Keratinocyte (primary cell): ENCODE data around the gene NCKAP5. TPM values are rescaled to one million over a fixed set of nuclear protein-coding genes. Genes with fewer than 3 reads are reported as not detected.

Experiments used
- DNase-seq: peaks from one replicate; pipeline ENCODE4 v3.0.0-alpha.2; 2011; ENCODE audit warnings: low read depth, missing footprints, low spot score
- FAIRE-seq: peaks from 2 replicates; lab custom pipeline; 2011; peaks lifted over from hg19 to GRCh38; lab: Jason Lieb, UNC
- H2AFZ ChIP-seq: 2 replicates; pipeline ENCODE4 v1.6.0; 2012; ENCODE audit warnings: low read length, control low read depth, inconsistent platforms; ENCODE audit not compliant: control insufficient read depth
- H3K27ac ChIP-seq: 2 replicates; pipeline ENCODE4 v1.5.1; 2011; ENCODE audit warnings: low read length; ENCODE audit not compliant: control insufficient read depth, insufficient read depth
- H3K27me3 ChIP-seq: 3 replicates; pipeline ENCODE4 v1.6.0; 2011; ENCODE audit warnings: low read length; ENCODE audit not compliant: control insufficient read depth, insufficient read depth; ENCODE audit errors: extremely low read depth
- H3K36me3 ChIP-seq, 2 experiments: 2 replicates in 1 of 2; 3 replicates in 1 of 2; pipeline ENCODE4 v1.5.1; 2011; ENCODE audit warnings: low read length in 2 of 2, mild to moderate bottlenecking in 1 of 2; ENCODE audit not compliant: control insufficient read depth in 2 of 2, insufficient read depth in 2 of 2; ENCODE audit errors: extremely low read depth in 1 of 2
- H3K4me1 ChIP-seq: 3 replicates; pipeline ENCODE4 v1.5.1; 2011; ENCODE audit warnings: low read length; ENCODE audit not compliant: control insufficient read depth, insufficient read depth; ENCODE audit errors: extremely low read depth
- H3K4me2 ChIP-seq: 3 replicates; pipeline ENCODE4 v1.6.0; 2011; ENCODE audit warnings: low read depth, low read length; ENCODE audit not compliant: control insufficient read depth, insufficient read depth; ENCODE audit errors: extremely low read depth
- H3K4me3 ChIP-seq, 3 experiments: fragments of 200-600 bp in 1 of 3; sonication (generic) in 1 of 3; 2 replicates in 2 of 3; 3 replicates in 1 of 3; pipeline ENCODE4 v1.5.1; 2011 to 2016; ENCODE audit warnings: low read length in 3 of 3, mild to moderate bottlenecking in 3 of 3, control low read depth in 2 of 3, inconsistent platforms in 1 of 3, low read depth in 1 of 3, mixed read lengths in 1 of 3, mixed run types in 1 of 3, moderate library complexity in 1 of 3; ENCODE audit not compliant: control insufficient read depth in 2 of 3, insufficient read depth in 2 of 3; ENCODE audit errors: extremely low read depth in 1 of 3
- H3K79me2 ChIP-seq: 2 replicates; pipeline ENCODE4 v1.6.0; 2012; ENCODE audit warnings: low read length; ENCODE audit not compliant: control insufficient read depth, insufficient read depth
- H3K9ac ChIP-seq: 3 replicates; pipeline ENCODE4 v1.6.0; 2011; ENCODE audit warnings: low read length; ENCODE audit not compliant: control insufficient read depth, insufficient read depth; ENCODE audit errors: extremely low read depth
- H3K9me1 ChIP-seq: 3 replicates; pipeline ENCODE4 v1.6.0; 2011; ENCODE audit warnings: low read length; ENCODE audit not compliant: control insufficient read depth, insufficient read depth; ENCODE audit errors: extremely low read depth
- H3K9me3 ChIP-seq: 2 replicates; pipeline ENCODE4 v1.5.1; 2012; ENCODE audit warnings: low read depth, low read length; ENCODE audit not compliant: control insufficient read depth
- H4K20me1 ChIP-seq: 3 replicates; pipeline ENCODE4 v1.6.0; 2011; ENCODE audit warnings: low read length; ENCODE audit not compliant: control insufficient read depth, insufficient read depth; ENCODE audit errors: extremely low read depth
- EZH2 ChIP-seq: IDR thresholded peaks from one replicate; pipeline ENCODE4 v1.6.1; 2012; ENCODE audit warnings: inconsistent platforms, mild to moderate bottlenecking, low read length, moderate library complexity
- dilution Hi-C: fragments of 300-500 bp; cut with MboI; formaldehyde crosslinking; loops from one replicate; pipeline ENCODE4 v1.7.0; 2020; ENCODE audit warnings: low sequenced_read_pairs; ENCODE audit not compliant: extremely low pct_ligation_motif_present
- polyA plus RNA-seq, 5 experiments: library from polyadenylated mRNA; depleted of rRNA in 3 of 5; stranded (reverse) in 3 of 5; stranded (forward) in 1 of 5; unstranded in 1 of 5; fragments of >200 nt; gene quantifications; 1 replicate in 1 of 5; 2 replicates in 3 of 5; 3 replicates in 1 of 5; pipeline versions ENCODE4 v1.2.1 to v1.2.3, GENCODE V29; 2011 to 2012; ENCODE audit warnings: missing spikeins in 2 of 5, low read depth in 1 of 5, low replicate concordance in 1 of 5
- TF ChIP-seq, protein P1 (sequence below), 3 experiments: IDR thresholded peaks in 1 of 3; conservative IDR thresholded peaks in 1 of 3; optimal IDR thresholded peaks in 1 of 3; 2 replicates in 2 of 3; 3 replicates in 1 of 3; pipeline versions ENCODE3 to v1.5.1; 2011; ENCODE audit warnings: low read length in 3 of 3, mild to moderate bottlenecking in 3 of 3, moderate library complexity in 2 of 3, control low read depth in 1 of 3, inconsistent platforms in 1 of 3; ENCODE audit not compliant: insufficient read depth in 2 of 3; ENCODE audit errors: extremely low read depth in 1 of 3

Gene NCKAP5
- polyA plus RNA-seq, 1 donor (not counting 4 experiments of a cell fraction or from before 2014, with no cell fraction given), result 3.6 TPM

DNA sequence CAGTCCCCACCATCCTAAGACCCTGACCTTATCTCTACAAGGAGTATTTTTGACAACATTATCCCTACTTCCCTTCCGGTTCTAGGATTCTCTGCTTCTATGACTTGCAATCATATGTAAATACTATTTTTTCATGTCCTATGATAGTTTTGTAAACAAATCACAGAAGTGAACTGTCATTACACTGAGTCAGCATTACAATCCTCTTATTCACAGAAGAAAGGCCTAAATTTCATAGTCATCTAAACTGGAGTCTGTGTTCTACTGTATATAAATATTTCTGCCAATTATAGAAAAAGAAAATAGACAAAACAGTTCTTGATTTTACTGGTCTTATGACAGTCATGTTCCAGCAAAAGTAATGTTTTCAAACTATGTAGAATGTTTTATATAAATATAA, 265.1 kb downstream of the NCKAP5 start:
- Histone ChIP-seq H3K9me1 (no peaks in the 10 kb centered on the region), H2AFZ (no peak overlapping the region), H3K9me3 (no peaks in the 10 kb centered on the region), H3K79me2 (no peaks in the 10 kb centered on the region), H3K27me3 (no peaks in the 10 kb centered on the region), H3K36me3 (no peaks in the 10 kb centered on the region), H4K20me1 (no peaks in the 10 kb centered on the region), H3K4me3 (no peak overlapping the region), H3K4me2 (no peak overlapping the region), H3K9ac (no peak overlapping the region), H3K4me1 (no peaks in the 10 kb centered on the region), H3K27ac (no peak overlapping the region)
- FAIRE-seq (no peak), DNase-seq (no peak)
- no peak for TF ChIP-seq EZH2
- TF ChIP-seq, protein P1, sequence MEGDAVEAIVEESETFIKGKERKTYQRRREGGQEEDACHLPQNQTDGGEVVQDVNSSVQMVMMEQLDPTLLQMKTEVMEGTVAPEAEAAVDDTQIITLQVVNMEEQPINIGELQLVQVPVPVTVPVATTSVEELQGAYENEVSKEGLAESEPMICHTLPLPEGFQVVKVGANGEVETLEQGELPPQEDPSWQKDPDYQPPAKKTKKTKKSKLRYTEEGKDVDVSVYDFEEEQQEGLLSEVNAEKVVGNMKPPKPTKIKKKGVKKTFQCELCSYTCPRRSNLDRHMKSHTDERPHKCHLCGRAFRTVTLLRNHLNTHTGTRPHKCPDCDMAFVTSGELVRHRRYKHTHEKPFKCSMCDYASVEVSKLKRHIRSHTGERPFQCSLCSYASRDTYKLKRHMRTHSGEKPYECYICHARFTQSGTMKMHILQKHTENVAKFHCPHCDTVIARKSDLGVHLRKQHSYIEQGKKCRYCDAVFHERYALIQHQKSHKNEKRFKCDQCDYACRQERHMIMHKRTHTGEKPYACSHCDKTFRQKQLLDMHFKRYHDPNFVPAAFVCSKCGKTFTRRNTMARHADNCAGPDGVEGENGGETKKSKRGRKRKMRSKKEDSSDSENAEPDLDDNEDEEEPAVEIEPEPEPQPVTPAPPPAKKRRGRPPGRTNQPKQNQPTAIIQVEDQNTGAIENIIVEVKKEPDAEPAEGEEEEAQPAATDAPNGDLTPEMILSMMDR (optimal IDR thresholded peaks at IDR 0.05 in 1 of 3, IDR thresholded peaks at IDR 0.05 in 1 of 3, conservative IDR thresholded peaks at IDR 0.05 in 1 of 3; ENCODE audit: extremely low read depth in 1 of 3, insufficient read depth in 2 of 3, low read length in 3 of 3), result no peak
- dilution Hi-C loops, result no loop called here

DNA sequence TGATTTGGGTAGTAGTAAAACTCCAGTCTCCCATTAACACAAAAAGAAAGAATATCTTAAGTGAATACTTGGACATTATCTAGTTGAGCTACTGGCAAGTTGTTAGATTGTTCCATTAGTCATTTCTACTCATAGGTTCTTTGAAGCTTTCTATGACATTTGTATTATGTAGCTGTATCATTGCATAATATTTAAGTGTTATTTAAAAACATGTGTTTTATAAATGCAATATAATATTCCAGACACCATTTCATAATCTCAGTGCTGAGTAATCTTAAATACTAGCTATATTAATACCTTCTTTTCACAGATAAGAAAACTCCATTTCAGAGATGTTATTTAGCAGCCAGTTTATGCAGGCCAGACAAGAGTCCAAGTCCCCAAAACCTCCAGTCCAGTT, 271.9 kb downstream of the NCKAP5 start:
- H2AFZ ChIP-seq, result no peak overlapping the region
- H3K27ac ChIP-seq, result no peak overlapping the region
- no peak for FAIRE-seq
- TF ChIP-seq, protein P1 (optimal IDR thresholded peaks at IDR 0.05 in 1 of 3, IDR thresholded peaks at IDR 0.05 in 1 of 3, conservative IDR thresholded peaks at IDR 0.05 in 1 of 3; ENCODE audit: extremely low read depth in 1 of 3, insufficient read depth in 2 of 3, low read length in 3 of 3), result no peak
- TF ChIP-seq EZH2, result no peak
- no peaks in the 10 kb centered on the region for H4K20me1 ChIP-seq
- H3K9me3 ChIP-seq, result no peaks in the 10 kb centered on the region
- no peaks in the 10 kb centered on the region for H3K4me1 ChIP-seq
- dilution Hi-C loops, result no loop called here
- H3K36me3 ChIP-seq, result no peaks in the 10 kb centered on the region
- no peak overlapping the region for H3K4me3 ChIP-seq
- no peak overlapping the region for H3K9ac ChIP-seq
- H3K79me2 ChIP-seq, result no peaks in the 10 kb centered on the region
- H3K9me1 ChIP-seq, result no peaks in the 10 kb centered on the region
- no peak for DNase-seq
- no peaks in the 10 kb centered on the region for H3K27me3 ChIP-seq
- no peak overlapping the region for H3K4me2 ChIP-seq
